Activated CD8-positive, alpha-beta memory T cell treated with anti-CD3 and anti-CD28 coated beads for 36 hours (primary cell): Measurements from ENCODE around the gene FRMPD2. TPM values are rescaled to one million over a fixed set of nuclear protein-coding genes. Genes with fewer than 3 reads are reported as not detected.

Experiments used
- CTCF ChIA-PET: fragments of 350-600 bp; sonication (Branson Sonifier 250); formaldehyde crosslinking; loops from one replicate; lab custom pipeline; 2021; ENCODE audit warnings: antibody characterized with exemption; lab: Charles Lee
- POLR2A ChIA-PET: fragments of 350-600 bp; sonication (Branson Sonifier 250); formaldehyde crosslinking; loops from one replicate; lab custom pipeline; 2021; ENCODE audit warnings: antibody characterized with exemption; lab: Charles Lee
- total RNA-seq, 2 experiments: library from RNA; stranded (reverse); gene quantifications; one replicate each; pipeline ENCODE4 v1.2.3, GENCODE V29; 2021

The FRMPD2 gene
- total RNA-seq, 2 experiments from 2014 or later, result not detected

DNA sequence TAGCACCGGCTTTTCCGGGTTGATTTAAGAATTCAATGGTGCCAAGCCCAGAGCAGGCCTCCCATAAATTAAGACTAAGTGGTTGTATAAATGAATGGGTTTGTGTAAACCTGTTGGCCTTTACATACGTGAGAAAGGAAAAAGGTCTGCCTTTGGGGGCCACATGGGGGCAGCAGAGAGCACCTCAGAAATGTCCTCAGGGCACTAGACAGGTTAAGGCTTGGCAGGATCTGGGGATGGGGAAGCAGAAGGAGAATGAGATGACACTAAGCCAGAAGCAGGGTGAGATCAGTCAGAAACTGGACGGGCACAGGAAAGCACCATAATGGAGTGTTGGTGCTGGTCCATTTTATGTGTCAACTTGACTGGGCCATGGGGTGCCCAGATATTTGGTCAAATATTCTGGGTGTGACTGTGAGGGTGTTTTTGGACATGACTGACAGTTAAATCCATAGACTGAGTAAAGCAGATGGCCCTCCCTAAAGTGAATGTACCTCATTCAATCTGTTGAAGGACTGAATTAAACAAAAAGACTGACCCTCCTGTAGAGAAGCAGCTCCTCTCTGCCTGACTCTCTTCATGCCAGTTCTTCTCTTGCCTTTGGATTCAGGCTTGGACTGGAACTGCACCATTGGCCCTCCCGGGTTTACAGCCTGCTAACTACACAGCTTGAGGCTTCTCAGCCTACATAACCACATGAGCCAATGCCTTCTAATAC lies 58.9 kb downstream of the FRMPD2 start:
- ChIA-PET CTCF (no interaction called here), POLR2A (no interaction called here)

DNA sequence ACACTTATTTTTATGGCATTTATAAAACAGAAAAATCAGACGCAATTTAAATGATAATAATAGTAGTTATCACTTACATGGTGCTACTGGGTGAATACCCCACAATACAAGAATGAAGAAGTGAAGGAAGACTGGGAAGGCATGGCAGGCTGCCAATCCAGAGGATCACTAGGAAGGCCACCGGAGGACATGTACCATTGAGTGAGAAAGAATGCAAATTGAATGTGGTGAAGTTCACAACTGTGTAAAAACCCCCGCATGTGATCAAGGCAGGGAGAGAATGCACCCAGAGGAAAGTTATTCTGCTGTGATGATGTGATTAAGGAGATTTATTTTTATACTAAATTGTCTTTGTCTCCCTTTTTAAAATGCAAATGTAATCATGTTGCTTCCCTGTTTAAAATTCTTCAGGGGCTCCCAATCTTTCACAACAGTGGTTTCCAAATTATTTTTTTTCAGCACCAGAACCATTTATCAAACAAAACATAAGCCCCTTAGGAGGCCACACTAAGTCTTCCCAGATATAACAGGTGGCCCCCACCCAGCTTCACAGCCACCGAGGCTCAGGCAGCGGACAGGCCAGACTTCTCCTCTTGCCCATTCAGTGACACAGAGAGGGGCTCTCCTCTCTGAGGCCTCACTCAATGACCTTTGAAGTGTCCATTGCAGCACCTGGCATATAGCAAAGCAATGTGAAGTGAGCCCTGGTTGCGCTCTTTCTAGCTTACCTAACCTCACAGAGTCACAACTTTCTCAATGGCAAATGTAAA lies 59.6 kb downstream of the FRMPD2 start:
- CTCF ChIA-PET, result interaction anchor here (0.6 kb wide), 1 partner anchor 8 kb away, joined by 3 read pairs; no protein-coding TSS in a partner anchor
- POLR2A ChIA-PET, result no interaction called here

DNA sequence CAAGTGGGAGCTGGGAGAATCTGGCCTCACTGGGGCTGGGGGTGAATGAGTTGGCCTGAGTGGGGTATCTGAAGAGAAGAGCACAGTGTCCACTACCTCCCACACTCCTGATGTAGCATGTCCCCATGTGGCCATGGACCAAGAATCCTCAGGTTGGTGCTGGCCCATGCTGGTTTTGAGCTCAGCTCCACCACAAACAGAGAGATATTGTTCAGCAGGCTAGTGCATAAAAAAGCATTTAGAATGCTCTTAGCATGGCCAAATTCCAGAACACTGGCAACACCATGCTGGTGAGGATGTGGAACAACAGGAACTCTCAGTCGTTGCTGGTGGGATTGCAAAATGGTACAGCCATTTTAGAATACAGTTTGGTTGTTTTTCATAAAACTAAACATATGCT lies 61.4 kb downstream of the FRMPD2 start:
- ChIA-PET CTCF (no interaction called here), POLR2A (no interaction called here)

DNA sequence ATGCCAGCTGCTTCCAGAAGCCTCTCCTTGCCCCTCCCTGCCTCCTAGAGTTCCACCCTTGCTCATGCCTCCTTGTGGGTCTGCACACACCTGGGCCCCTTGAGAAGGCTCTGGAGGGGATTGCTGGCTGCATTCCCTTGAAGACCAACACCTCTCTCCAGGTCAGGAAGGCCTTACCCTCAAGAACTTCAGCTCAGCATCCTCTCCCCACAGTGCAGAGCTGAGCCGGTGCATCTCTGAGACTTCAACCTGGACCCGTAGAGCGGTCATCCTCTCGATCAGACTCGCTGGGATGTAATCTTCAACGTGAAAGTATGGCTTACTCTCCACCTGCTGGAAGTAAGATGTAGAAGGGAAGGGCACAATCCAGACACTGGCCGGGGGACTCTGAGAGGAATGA lies 62.7 kb downstream of the FRMPD2 start:
- CTCF ChIA-PET, result no interaction called here

GRCh38 chr10:48210966-48211365 lies 63.5 kb downstream of the FRMPD2 start:
- POLR2A ChIA-PET, result no interaction called here
- CTCF ChIA-PET, result no interaction called here

More for the DNA sequence above, 62.7 kb downstream of the FRMPD2 start:
- POLR2A ChIA-PET, result no interaction called here

- POLR2A ChIA-PET, result no interaction called here
- CTCF ChIA-PET, result no interaction called here
These were observed 64.1 kb downstream of the FRMPD2 start for GRCh38 chr10:48210391-48210790.

DNA sequence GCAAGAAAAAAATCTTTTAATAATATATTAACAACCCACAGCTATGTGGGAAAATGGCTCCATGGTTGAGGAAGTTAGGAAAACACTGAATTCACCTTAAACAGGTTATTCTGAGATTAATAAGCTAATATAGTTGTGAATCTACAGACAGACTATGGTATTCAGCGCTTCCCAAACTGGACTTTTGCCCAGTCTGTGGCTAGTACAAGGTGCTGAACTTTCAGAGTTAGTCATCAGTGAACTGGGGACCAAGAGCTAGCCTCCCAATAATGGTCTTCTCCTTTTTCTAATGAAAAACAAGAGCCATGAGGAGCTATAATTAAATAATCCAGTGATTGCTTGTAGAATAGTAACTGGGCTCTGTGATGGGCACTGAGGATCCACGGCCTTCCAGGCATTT lies 65.3 kb downstream of the FRMPD2 start:
- ChIA-PET CTCF (no interaction called here), POLR2A (no interaction called here)

GRCh38 chr10:48207853-48208252 lies 66.6 kb downstream of the FRMPD2 start:
- ChIA-PET CTCF (no interaction called here), POLR2A (no interaction called here)

DNA sequence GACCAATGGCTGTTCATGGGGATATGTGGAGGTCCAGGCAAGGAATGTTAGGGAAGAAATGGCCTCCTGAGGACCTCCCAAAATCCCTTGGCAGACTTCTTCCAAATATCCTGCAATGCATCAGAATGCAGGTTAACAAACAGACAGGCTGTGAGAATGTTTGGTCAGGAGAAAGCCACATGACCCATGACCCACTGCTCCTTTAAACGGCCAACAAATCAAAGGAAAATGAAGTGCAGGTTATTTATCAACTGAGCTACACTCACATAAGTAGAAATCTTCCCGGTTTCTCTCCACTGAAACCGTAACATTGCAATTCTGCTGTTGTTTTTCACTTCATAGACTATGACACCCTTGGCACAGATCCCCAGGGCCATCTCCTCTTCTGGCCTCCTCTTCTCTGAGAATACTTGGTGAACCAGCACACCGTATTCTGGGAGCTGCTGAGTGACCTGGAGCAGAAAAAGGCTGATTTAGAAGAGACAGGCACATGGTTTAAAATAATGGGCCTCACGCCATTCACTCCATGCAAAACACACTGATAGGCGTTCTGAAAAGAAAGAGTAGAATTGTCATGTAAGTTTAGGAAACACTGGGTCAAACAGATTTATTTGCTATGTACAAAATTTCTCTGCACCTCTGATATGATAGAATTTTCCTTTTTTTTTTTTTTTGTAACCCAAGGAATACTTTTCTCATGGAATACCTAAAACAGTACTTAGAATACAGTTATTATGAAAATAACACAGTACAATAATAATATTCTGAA lies 67.8 kb downstream of the FRMPD2 start:
- ChIA-PET POLR2A (no interaction called here), CTCF (interaction anchor here (0.7 kb wide), 1 partner anchor 8 kb away, joined by 3 read pairs; no protein-coding TSS in a partner anchor)

DNA sequence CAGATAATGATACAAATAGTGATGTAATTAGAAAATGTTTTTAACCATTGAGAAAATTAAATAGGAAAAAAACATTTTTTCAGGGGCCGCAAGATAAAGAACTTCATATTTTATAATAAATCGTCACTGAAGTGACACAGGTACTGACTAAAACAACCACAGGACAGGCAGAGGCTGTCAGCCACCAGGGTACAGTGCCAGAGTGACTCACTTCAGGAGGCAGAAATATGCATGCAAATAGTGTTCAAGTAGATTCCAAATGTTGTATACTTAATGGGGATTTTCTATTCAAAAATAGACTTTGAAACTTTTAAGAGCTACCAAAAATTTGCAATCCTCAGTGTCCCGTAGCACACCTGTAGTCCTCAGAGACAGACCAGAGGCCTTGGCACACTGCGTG lies 68.6 kb downstream of the FRMPD2 start:
- POLR2A ChIA-PET, result no interaction called here
- CTCF ChIA-PET, result no interaction called here

GRCh38 chr10:48199580-48200377 lies 74.7 kb downstream of the FRMPD2 start:
- ChIA-PET CTCF (no interaction called here), POLR2A (no interaction called here)

GRCh38 chr10:48197236-48197899 lies 77.1 kb downstream of the FRMPD2 start:
- POLR2A ChIA-PET, result no interaction called here
- CTCF ChIA-PET, result no interaction called here

- ChIA-PET POLR2A (no interaction called here), CTCF (no interaction called here)
These were observed 78.7 kb downstream of the FRMPD2 start for GRCh38 chr10:48195803-48196202.

- CTCF ChIA-PET, result no interaction called here
- POLR2A ChIA-PET, result no interaction called here
These were observed 79.7 kb downstream of the FRMPD2 start for GRCh38 chr10:48194830-48195229.

- CTCF ChIA-PET, result no interaction called here
These were observed 80.9 kb downstream of the FRMPD2 start for GRCh38 chr10:48193556-48193955.

GRCh38 chr10:48192881-48193450 lies 81.5 kb downstream of the FRMPD2 start:
- CTCF ChIA-PET, result no interaction called here
- POLR2A ChIA-PET, result no interaction called here

More at GRCh38 chr10:48193556-48193955, 80.9 kb downstream of the FRMPD2 start:
- POLR2A ChIA-PET, result no interaction called here

GRCh38 chr10:48187713-48188485 lies 86.6 kb downstream of the FRMPD2 start:
- CTCF ChIA-PET, result no interaction called here
- POLR2A ChIA-PET, result no interaction called here

DNA sequence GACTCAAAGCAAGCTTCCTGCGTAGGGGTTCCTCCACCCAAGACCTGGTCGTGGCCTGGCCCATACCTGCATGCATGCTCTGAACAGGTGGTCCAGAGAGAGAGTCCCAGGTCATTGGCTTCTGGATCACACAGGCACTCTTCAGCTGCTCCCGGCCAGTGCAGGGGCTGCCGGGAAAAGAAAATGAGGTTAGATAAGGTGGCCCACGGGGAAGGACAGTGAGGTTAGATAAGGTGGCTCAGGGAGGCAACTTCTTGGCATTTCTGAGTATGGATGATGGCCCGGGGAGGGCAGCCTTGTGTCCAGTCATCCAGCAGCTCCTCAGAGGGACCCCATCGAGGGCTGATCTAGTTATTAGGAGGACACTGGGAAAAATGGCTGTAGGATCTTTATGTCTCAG lies 87.4 kb downstream of the FRMPD2 start:
- POLR2A ChIA-PET, result no interaction called here
- CTCF ChIA-PET, result no interaction called here
